ENCODE results near the gene CDKL5.

Gene CDKL5

GRCh38 chrX:18461431-18461830 is 36.0 kb downstream of the CDKL5 start:
- no peak for DNase-seq

DNA sequence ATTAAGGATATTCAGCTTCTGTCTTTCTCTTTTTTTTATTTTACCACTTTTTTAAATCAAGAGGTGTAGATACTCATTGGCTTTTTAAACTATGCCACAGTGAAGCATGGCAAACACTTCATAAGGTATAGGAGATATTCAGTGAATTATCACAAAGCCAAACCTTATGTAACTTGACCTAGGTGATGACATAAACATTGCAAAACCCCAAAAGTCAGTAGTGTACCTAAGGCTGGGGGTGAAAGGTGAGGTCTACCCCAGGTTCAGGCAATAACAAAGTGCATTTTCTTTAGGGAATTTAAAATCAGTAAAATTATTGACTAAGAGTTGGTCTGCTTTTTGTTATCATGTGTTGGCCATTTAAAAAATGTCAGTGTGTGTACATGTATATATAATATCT is 39.1 kb downstream of the CDKL5 start:
- no peak for DNase-seq

- no peak for DNase-seq
Observed at GRCh38 chrX:18465051-18465450, 39.6 kb downstream of the CDKL5 start.

DNA sequence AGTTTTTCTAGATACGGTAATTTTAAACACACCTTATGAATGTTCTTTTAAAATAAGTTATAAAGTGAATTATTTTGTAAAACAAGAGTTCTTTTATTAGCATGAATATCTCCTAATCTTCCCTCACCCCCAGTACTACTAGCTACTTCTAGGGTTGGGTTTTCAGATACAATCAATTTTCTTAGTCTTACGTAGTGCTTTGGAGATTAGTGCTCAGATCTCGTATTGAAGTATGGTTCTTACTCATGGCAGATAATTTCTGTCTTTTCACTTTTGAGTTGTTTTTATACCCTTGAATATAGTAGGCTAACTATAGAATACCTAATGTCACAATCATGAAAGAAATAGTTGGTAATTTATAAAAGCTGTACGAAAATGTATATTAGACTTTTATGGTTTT is 43.2 kb downstream of the CDKL5 start:
- DNase-seq, result no peak

DNA sequence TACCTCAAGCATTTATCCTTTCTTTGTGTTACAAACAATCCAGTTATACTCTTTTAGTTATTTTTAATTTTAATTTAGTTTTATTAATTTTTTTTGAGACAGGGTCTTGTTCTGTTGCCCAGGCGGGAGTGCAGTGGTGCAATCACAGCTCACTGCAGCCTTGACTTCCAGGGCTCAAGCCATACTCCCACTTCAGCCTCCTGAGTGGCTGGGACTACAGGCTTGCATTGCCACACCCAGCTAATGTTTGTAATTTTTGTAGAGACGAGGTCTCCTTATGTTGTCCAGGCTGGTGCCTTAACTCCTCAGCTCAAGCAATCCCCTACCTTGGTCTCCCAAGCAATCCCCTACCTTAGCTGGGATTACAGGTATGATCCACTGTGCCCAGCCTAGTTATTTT is 45.9 kb downstream of the CDKL5 start:
- DNase-seq, result no peak

GRCh38 chrX:18490806-18491555 is 65.6 kb downstream of the CDKL5 start:
- no peak for DNase-seq

GRCh38 chrX:18491587-18492340 is 66.4 kb downstream of the CDKL5 start:
- no peak for DNase-seq

DNA sequence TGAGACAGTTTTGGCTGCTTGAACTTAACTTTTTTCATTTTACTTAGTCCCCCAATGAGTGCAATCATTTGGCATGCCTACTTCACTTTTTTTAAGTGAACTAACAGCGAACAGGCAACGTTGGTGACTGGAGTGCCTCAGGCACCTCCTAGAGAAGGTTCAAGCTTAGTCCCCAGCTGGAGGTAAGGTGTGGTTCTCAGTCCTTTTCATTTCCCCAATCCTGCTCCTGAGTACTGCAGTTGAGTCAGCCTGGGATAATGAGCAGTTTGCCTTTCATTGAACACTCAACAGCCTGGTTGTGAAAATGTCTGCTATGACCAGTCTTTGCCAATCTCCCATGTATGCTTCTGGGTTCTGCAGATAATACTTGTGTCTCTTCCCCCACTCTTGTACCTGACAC is 109.5 kb downstream of the CDKL5 start:
- no peak for DNase-seq

DNA sequence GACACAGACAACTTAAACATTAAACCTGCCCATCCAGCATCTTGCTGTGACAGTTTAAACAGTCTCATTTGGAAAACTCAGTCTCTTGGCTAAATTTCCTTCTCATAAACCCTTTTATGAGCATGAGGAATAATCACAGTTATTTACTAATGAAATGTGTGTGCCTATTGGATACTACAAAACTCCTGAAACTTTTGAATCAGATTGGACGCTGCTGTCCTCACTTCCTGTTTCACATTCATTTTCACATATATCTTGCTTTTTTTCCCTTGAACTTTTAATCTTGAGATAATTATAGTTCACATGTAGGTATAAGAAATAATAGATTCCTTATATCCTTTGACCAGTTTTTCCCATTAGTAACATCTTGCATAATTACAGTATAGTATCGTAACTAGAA is 111.7 kb downstream of the CDKL5 start:
- DNase-seq, result no peak

DNA sequence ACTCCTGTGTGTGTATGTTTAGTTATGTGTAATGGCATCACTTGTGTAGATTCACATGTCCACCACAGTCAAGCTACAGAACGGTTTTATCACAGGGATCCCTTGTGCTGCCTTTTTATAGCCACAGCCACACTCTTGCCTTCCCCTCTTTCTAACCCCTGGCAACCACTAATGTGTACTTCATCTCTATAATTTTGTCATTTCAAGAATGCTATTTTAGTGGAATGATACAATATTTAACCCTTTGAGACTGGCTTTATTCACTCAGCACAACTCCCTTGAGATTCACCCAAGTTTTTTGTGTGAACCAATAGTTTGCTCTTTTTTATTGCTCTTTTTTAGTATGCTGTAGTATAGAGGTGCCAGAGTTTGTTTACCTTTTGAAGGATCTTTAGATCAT is 112.1 kb downstream of the CDKL5 start:
- no peak for DNase-seq

GRCh38 chrX:18542131-18542530 is 116.7 kb downstream of the CDKL5 start:
- no peak for DNase-seq

- no peak for DNase-seq
Observed at GRCh38 chrX:18542905-18543304, 117.5 kb downstream of the CDKL5 start.

- no peak for DNase-seq
Observed at GRCh38 chrX:18543738-18544137, 118.3 kb downstream of the CDKL5 start.

GRCh38 chrX:18545771-18546170 is 120.4 kb downstream of the CDKL5 start:
- DNase-seq, result no peak

DNA sequence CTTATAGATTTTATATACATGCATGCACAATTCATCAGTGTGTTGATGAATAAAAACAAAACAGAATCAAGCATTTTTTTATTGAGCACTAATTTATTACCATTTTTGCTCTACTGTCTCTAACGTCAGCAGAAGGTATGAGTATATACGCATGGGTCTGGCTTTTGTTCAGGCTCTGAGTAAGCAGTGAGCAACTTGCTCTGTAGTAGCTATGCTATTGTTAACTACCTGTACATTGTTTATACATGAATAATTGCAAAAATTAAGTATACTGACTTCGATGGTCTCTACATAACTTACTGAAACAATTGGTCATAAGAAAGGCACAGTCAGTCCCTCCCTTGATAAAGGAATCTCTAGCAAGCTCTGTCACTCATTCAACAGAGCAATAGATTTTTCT is 123.6 kb downstream of the CDKL5 start:
- DNase-seq, result no peak

DNA sequence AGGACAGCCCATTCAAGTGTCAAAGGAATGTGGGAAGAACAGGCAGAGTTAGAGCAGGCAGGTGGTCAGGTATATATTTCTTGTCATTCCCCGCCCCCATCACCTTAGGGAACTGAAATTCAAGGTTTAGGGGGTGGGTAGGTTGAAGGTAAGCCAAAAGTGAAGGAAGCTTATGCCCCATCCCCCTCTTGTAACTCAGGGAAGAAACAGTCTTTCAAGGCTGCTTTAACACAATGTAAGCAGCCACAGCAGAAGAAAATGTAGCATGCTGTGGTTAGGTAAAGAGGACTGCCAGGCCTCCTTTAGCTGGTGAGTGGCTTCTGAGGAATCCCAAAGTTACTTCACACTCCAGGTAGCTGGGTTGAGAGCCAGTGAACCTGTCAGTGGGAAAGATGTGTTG is 124.2 kb downstream of the CDKL5 start:
- no peak for DNase-seq

DNA sequence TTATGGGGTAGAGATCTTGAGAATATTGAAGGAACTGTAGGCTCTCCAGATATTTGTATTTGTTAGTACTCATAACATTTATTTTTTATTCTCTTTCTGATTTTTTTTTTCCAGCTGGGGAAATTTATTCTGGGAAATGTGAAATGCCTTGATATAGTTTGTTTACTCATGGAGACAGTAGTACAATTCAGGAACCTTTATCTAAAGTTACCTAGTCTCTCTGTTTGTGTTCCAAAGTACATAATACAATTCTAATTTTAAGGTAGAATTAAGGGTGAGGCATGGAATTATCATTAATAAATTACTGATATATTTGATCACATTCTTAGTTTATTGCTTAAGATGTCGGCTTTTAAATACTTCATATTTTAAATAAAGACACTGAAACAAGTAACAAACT is 132.5 kb downstream of the CDKL5 start:
- no peak for DNase-seq

- no peak for DNase-seq
Observed at GRCh38 chrX:18558799-18559198, 133.4 kb downstream of the CDKL5 start.

GRCh38 chrX:18561020-18561419 is 135.6 kb downstream of the CDKL5 start:
- no peak for DNase-seq

DNA sequence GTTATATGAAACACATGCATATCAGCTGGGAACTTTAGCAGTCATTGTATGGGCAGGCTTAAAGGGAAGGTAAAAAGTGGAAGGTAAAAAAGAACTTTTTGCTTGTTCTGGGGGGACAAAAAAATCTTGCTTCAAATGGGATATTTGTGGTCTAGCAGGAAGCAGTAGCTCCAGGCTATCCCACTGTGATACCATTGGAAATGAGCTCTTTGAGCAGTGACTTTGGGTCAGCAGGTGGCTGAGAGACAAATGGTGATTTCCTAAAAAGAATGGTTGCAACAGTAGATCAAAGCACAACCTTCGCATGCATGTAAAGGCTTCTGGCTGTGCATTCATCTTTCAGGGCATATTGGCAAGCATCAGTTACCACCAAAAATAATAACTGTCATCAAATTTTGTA is 140.3 kb downstream of the CDKL5 start:
- no peak for DNase-seq

GRCh38 chrX:18566748-18567147 is 141.3 kb downstream of the CDKL5 start:
- DNase-seq, result no peak

DNA sequence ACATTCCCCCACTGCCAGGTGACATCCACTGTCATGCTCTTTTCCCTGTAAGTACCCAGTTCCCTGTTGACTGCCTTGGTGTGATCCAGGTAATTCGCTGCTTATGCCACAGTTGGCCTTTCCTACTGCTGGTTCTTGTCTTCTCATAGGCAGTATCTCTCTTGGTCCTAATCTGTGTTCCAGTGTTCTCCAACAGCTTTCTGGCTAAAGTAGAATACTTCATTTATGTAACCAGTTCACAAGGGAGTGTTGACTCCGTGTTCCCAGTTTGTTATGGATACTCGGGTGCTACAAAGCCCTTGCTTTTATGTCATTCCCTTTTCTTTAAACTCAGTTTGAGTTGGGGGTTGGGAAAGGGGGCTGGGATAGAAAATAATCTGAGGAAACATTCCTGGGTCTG is 148.1 kb downstream of the CDKL5 start:
- DNase-seq, result no peak

DNA sequence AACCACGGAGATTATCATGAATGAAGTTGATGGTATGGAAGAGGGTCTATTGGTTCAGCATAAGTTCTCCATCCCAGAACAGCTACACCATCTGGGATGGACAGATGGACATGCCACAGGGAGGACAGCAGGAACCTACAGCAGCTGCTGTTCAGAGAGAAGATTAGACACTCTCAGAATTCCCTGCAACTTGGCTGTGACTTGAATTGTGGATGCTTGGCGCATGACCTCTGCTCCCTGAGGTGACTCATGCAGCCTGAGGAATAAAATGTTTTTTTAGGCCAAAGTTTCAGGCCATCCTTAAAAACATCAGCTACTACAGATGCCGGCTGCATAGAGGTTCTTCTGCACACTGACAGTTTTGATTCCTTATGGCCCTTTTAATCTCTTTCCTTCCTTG is 149.2 kb downstream of the CDKL5 start:
- peak; percentile 25 for DNase-seq

DNA sequence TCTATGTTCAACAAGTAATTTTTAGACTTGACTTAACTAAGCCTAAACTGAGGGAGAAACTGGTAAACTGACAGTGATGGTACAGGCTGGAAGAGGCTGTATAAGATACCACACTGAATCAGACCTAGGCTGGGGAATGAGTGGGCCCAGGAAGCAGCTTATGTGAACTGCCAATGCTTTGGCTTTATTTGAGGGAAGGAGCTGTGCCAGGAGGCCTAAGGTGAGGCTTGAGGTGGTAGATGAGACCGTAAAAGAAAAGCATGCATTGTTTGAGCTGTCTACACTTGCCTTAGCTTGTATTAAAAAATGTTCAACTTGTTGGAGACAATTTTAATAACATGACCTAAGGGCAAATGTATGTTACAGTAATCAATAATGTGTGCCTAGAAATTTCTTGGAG is 150.3 kb downstream of the CDKL5 start:
- no peak for DNase-seq

DNA sequence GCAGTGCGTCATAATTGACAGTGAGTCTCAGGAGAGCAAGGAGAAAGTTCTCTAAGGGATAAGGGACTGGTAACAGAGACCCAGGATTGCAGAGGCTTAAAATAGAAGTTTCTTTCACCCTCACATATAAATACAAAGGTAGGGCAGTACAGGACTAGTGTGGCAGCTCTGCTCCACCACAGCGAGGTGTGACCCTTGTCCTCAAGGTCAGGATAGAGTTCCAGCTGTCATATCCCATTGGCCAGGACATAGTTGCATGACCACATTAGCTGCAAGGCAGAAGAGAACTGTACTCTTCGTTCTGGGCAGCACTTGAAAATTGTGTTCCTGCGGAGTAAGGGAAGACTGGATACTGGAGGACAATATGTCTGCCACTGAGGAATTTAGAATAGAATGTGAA is 152.0 kb downstream of the CDKL5 start:
- no peak for DNase-seq
